Measurements from ENCODE around the gene VSTM5.
"Not testable (repeated sequence)": the region's sequence is repeated elsewhere in the genome, so short reads cannot be mapped to it uniquely, and the experiment has no call there.

VSTM5 gene

GRCh38 chr11:93784935-93785360 is 65.5 kb downstream of the VSTM5 start:
- DNase-seq = peak; percentile 20

- DNase-seq = peak; percentile 95
These were observed 66.1 kb downstream of the VSTM5 start, which contains the start of gene MED17 for GRCh38 chr11:93784145-93784934. Gene MED17 (plus strand): TSS chr11:93784282. CDS start chr11:93784514, 232 bp downstream.

- no peak for DNase-seq
These were observed 66.7 kb downstream of the VSTM5 start for GRCh38 chr11:93783765-93784144.

GRCh38 chr11:93783362-93783761 is 67.1 kb downstream of the VSTM5 start:
- DNase-seq = no peak

GRCh38 chr11:93775289-93775688 is 75.1 kb downstream of the VSTM5 start:
- DNase-seq = no peak

GRCh38 chr11:93774560-93774959 is 75.9 kb downstream of the VSTM5 start:
- not testable (repeated sequence) for DNase-seq

GRCh38 chr11:93773601-93774200 is 76.7 kb downstream of the VSTM5 start:
- DNase-seq = no peak

- no peak for DNase-seq
These were observed 77.4 kb downstream of the VSTM5 start for GRCh38 chr11:93773045-93773477.

- DNase-seq = no peak
These were observed 78.3 kb downstream of the VSTM5 start for GRCh38 chr11:93772123-93772522.

GRCh38 chr11:93770160-93770559 is 80.3 kb downstream of the VSTM5 start:
- DNase-seq = no peak
